IMR-90 (cell line): ENCODE data around the gene C15orf62. TPM values are rescaled to one million over a fixed set of nuclear protein-coding genes. Genes with fewer than 3 reads are reported as not detected.

ENCODE experiments used
- ATAC-seq: fragments of 200-7000 bp; cut with Tn5 transposase; 2 replicates; pipeline ENCODE4 v1.9.1; 2020; ENCODE audit warnings: low read depth, mild to moderate bottlenecking, moderate library complexity
- BruUV-seq: library from RNA; stranded (reverse); fragments of 400-500 nt; replicated peaks from 2 replicates; lab custom pipeline; 2021; lab: Mats Ljungman, UMichigan
- CTCF ChIA-PET: fragments of 300-600 bp; formaldehyde crosslinking; extraction: SDS; loops from one replicate; lab custom pipeline; 2021; ENCODE audit warnings: antibody characterized with exemption; lab: Yijun Ruan, JAX
- POLR2A ChIA-PET: fragments of 300-600 bp; sonication (Branson Sonifier 250); formaldehyde crosslinking; loops from one replicate; lab custom pipeline; 2022; ENCODE audit warnings: antibody characterized with exemption; ENCODE audit not compliant: unreplicated experiment; lab: Charles Lee
- DNase-seq: peaks from one replicate; pipeline ENCODE4 v3.0.0; 2013
- H2AFZ ChIP-seq: replicated peaks from 2 replicates; pipeline ENCODE3; 2013; ENCODE audit warnings: low read length, mild to moderate bottlenecking; ENCODE audit not compliant: poor library complexity
- H2AK5ac ChIP-seq: 2 replicates; pipeline ENCODE4 v1.6.1; 2013; ENCODE audit warnings: low read depth, low read length, inconsistent platforms
- H2AK9ac ChIP-seq: replicated peaks from 2 replicates; pipeline ENCODE3; 2013; ENCODE audit warnings: mild to moderate bottlenecking, low read depth, low read length, moderate library complexity; ENCODE audit not compliant: poor library complexity
- H2BK120ac ChIP-seq: 2 replicates; pipeline ENCODE4 v1.6.1; 2013; ENCODE audit warnings: low read depth, low read length, inconsistent platforms
- H2BK15ac ChIP-seq: 3 replicates; pipeline ENCODE4 v1.6.1; 2013; ENCODE audit warnings: low read depth, low read length, inconsistent platforms
- H2BK20ac ChIP-seq: 2 replicates; pipeline ENCODE4 v1.6.1; 2013; ENCODE audit warnings: low read depth, mild to moderate bottlenecking, inconsistent platforms, low read length, moderate library complexity
- H2BK5ac ChIP-seq: 2 replicates; pipeline ENCODE4 v1.6.1; 2013; ENCODE audit warnings: mild to moderate bottlenecking, low read depth, low read length, inconsistent platforms; ENCODE audit not compliant: poor library complexity, severe bottlenecking
- H3K14ac ChIP-seq: replicated peaks from 2 replicates; pipeline ENCODE4 v1.6.1; 2013; ENCODE audit warnings: low read depth, low read length, inconsistent platforms
- H3K18ac ChIP-seq: 2 replicates; pipeline ENCODE4 v1.6.1; 2013; ENCODE audit warnings: low read depth, low read length, control low read depth
- H3K23ac ChIP-seq: 2 replicates; pipeline ENCODE4 v1.6.1; 2013; ENCODE audit warnings: low read depth, low read length, inconsistent platforms
- H3K27ac ChIP-seq: 2 replicates; pipeline ENCODE4 v1.5.1; 2013; ENCODE audit warnings: mild to moderate bottlenecking, control low read depth, low read length; ENCODE audit not compliant: insufficient read depth
- H3K27me3 ChIP-seq: 2 replicates; pipeline ENCODE4 v1.6.1; 2013; ENCODE audit warnings: low read length; ENCODE audit not compliant: control insufficient read depth, insufficient read depth
- H3K36me3 ChIP-seq: 2 replicates; pipeline ENCODE4 v1.6.1; 2013; ENCODE audit warnings: low read length, mixed read lengths; ENCODE audit not compliant: control insufficient read depth, insufficient read depth
- H3K4ac ChIP-seq: 2 replicates; pipeline ENCODE4 v1.6.1; 2013; ENCODE audit warnings: low read depth, low read length, inconsistent platforms
- H3K4me1 ChIP-seq: 2 replicates; pipeline ENCODE4 v1.6.1; 2013; ENCODE audit warnings: low read length, mixed read lengths; ENCODE audit not compliant: control insufficient read depth, insufficient read depth
- H3K4me2 ChIP-seq: 2 replicates; pipeline ENCODE4 v1.6.1; 2013; ENCODE audit warnings: low read depth, mild to moderate bottlenecking, control low read depth, low read length, moderate library complexity
- H3K4me3 ChIP-seq: 2 replicates; pipeline ENCODE4 v1.5.1; 2013; ENCODE audit warnings: low read depth, mild to moderate bottlenecking, control low read depth, low read length, moderate library complexity; ENCODE audit not compliant: insufficient read depth
- H3K56ac ChIP-seq: 2 replicates; pipeline ENCODE4 v1.6.1; 2013; ENCODE audit warnings: low read length, inconsistent platforms; ENCODE audit not compliant: insufficient read depth; ENCODE audit errors: extremely low read depth
- H3K79me1 ChIP-seq, 2 experiments: 2 replicates each; pipeline ENCODE4 v1.6.1; 2013; ENCODE audit warnings: low read length in 2 of 2, inconsistent platforms in 1 of 2, low read depth in 1 of 2
- H3K9ac ChIP-seq: 2 replicates; pipeline ENCODE4 v1.6.1; 2013; ENCODE audit warnings: low read depth, low read length, control low read depth
- H3K9me1 ChIP-seq: 2 replicates; pipeline ENCODE4 v1.6.1; 2013; ENCODE audit warnings: low read length, inconsistent platforms; ENCODE audit not compliant: insufficient read depth
- H3K9me3 ChIP-seq: 2 replicates; pipeline ENCODE4 v1.6.1; 2013; ENCODE audit warnings: low read length; ENCODE audit not compliant: control insufficient read depth, insufficient read depth
- H4K20me1 ChIP-seq: 2 replicates; pipeline ENCODE4 v1.6.1; 2013; ENCODE audit warnings: low read length, inconsistent platforms; ENCODE audit not compliant: insufficient read depth
- H4K5ac ChIP-seq: 2 replicates; pipeline ENCODE4 v1.6.1; 2013; ENCODE audit warnings: mild to moderate bottlenecking, low read depth, low read length, control low read depth
- H4K8ac ChIP-seq, 2 experiments: 2 replicates each; pipeline ENCODE4 v1.6.1; 2013; ENCODE audit warnings: low read depth in 2 of 2, low read length in 2 of 2, control low read depth in 1 of 2, inconsistent platforms in 1 of 2
- H4K91ac ChIP-seq: 2 replicates; pipeline ENCODE4 v1.6.1; 2013; ENCODE audit warnings: low read depth, low read length, inconsistent platforms; ENCODE audit not compliant: insufficient read depth
- CEBPB ChIP-seq: IDR thresholded peaks from 2 replicates; pipeline ENCODE4 v1.6.1; 2012; ENCODE audit warnings: low read depth, low read length, improper control_type of control experiment
- CHD1 ChIP-seq: IDR thresholded peaks from 2 replicates; pipeline ENCODE4 v1.6.1; 2012; ENCODE audit warnings: low read depth, low read length, improper control_type of control experiment
- FOS ChIP-seq: fragments of 150-350 bp; IDR thresholded peaks from 2 replicates; pipeline ENCODE4 v1.6.1; 2016; ENCODE audit warnings: low read depth, low read length
- MXI1 ChIP-seq: IDR thresholded peaks from 2 replicates; pipeline ENCODE4 v1.6.1; 2012; ENCODE audit warnings: low read depth, mild to moderate bottlenecking, low read length, moderate library complexity, borderline replicate concordance
- NFE2L2 ChIP-seq: fragments of 150-350 bp; IDR thresholded peaks from 2 replicates; pipeline ENCODE4 v1.6.1; 2016; ENCODE audit warnings: low read depth, mild to moderate bottlenecking, low read length
- RAD21 ChIP-seq: IDR thresholded peaks from 2 replicates; pipeline ENCODE4 v1.6.1; 2012; ENCODE audit warnings: low read length, improper control_type of control experiment
- RFX5 ChIP-seq: IDR thresholded peaks from 2 replicates; pipeline ENCODE4 v1.8.0; 2012; ENCODE audit warnings: low read depth, mild to moderate bottlenecking, low read length, moderate library complexity
- WGBS, 2 experiments: methylation state at CpG; one replicate each; pipeline versions ENCODE4 v1.1.5 to v1.1.7; 2013; ENCODE audit warnings: missing lambda C conversion rate in 2 of 2; ENCODE audit not compliant: insufficient read length in 1 of 2; ENCODE audit errors: extremely low coverage in 2 of 2; 5-methylcytosine and 5-hydroxymethylcytosine counted together
- dilution Hi-C: fragments of 300-500 bp; cut with HindIII; formaldehyde crosslinking; loops from one replicate; pipeline ENCODE4 v1.14.3; 2018; ENCODE audit warnings: low sequenced_read_pairs; ENCODE audit not compliant: unreplicated experiment
- in situ Hi-C: fragments of 300-500 bp; cut with MboI; formaldehyde crosslinking; loops from 3 replicates; pipeline ENCODE4 v1.14.3; 2019; ENCODE audit warnings: low sequenced_read_pairs, inconsistent platforms, mixed read lengths
- intact Hi-C: fragments of 100-400 bp; cut with micrococcal nuclease; formaldehyde crosslinking; loops from 2 replicates; pipeline ENCODE4 v1.10.0; 2022
- polyA plus RNA-seq, 3 experiments: library from polyadenylated mRNA; depleted of rRNA; stranded (reverse); fragments of >200 nt; gene quantifications; 2 replicates each; pipeline ENCODE4 v1.2.3, GENCODE V29; 2012; ENCODE audit warnings: low replicate concordance in 1 of 3
- total RNA-seq: library from RNA; depleted of rRNA; stranded (reverse); fragments of >200 nt; gene quantifications from 2 replicates; pipeline ENCODE4 v1.2.3, GENCODE V29; 2012
- TF ChIP-seq, protein P1 (sequence below): fragments of 150-350 bp; IDR thresholded peaks from 2 replicates; pipeline ENCODE4 v1.6.1; 2017; ENCODE audit warnings: mild to moderate bottlenecking, antibody characterized with exemption, low read length, low read depth

The C15orf62 gene
- total and polyA plus RNA-seq, 2 of the 4 experiments (the other 2 are of a cell fraction): not detected

DNA sequence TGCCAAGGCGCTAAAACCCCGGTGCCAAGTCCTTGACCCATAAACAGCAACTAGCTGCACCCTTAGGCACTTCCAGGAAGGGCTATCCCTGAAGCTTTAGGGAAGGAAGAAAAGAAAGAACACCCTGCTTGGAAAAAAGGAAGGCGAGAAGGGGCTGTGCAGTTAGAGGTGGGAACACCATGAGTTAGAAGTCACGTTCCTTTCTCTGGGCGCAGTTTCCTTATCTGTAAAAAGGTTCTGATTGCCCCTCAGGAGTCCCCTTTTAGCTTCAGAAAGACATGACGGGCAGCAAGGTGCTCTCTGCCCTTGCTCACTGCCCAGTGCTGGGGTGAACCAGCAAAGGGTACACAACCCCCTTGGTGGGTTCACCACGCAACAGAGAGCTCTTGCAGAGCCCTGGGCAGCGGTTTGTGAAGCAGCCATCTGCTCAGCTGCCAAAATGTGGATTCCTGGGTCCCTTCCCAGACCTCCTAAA, 5.1 kb upstream of the C15orf62 start:
- TF ChIP-seq MXI1: no peak
- no peak for TF ChIP-seq CEBPB
- TF ChIP-seq NFE2L2: no peak
- TF ChIP-seq, protein P1, sequence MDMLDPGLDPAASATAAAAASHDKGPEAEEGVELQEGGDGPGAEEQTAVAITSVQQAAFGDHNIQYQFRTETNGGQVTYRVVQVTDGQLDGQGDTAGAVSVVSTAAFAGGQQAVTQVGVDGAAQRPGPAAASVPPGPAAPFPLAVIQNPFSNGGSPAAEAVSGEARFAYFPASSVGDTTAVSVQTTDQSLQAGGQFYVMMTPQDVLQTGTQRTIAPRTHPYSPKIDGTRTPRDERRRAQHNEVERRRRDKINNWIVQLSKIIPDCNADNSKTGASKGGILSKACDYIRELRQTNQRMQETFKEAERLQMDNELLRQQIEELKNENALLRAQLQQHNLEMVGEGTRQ: no peak
- no peak for TF ChIP-seq RFX5
- TF ChIP-seq CHD1: no peak
- TF ChIP-seq RAD21: no peak
- TF ChIP-seq FOS: no peak
- peak overlapping the region; percentile 76; the same call in 1 of the 2 replicates for H3K23ac ChIP-seq
- H3K4me1 ChIP-seq: peaks cover 24% of the 10 kb centered on the region
- no peaks in the 10 kb centered on the region; the same call in 1 of the 2 replicates for H3K27me3 ChIP-seq
- in situ Hi-C loops: no loop called here
- DNase-seq: no peak
- H3K4me3 ChIP-seq: peak overlapping the region; percentile 44; the same call in 1 of the 2 replicates
- peak overlapping the region; percentile 17 for H4K5ac ChIP-seq
- peak overlapping the region; percentile 7 for H2BK5ac ChIP-seq
- no peak overlapping the region for H4K91ac ChIP-seq
- CTCF ChIA-PET: interaction anchor here (0.6 kb wide), 1 partner anchor 336 kb away, joined by 3 read pairs; no protein-coding TSS in a partner anchor
- ATAC-seq: no peak; the same call in 1 of the 2 replicates
- POLR2A ChIA-PET: interaction anchor here (0.6 kb wide), 1 partner anchor 253 kb away, joined by 7 read pairs; no protein-coding TSS in a partner anchor
- H2BK120ac ChIP-seq: no peak overlapping the region
- peak overlapping the region; percentile 12 for H3K4ac ChIP-seq
- peaks cover 2% of the 10 kb centered on the region; the same call in 1 of the 2 replicates for H3K36me3 ChIP-seq
- H2AK5ac ChIP-seq: peak overlapping the region; percentile 30; the same call in 1 of the 2 replicates
- H2BK15ac ChIP-seq: no peak overlapping the region
- WGBS, 2 experiments: 25% methylated on average over 1 of the region's 8 CpGs; no CpG with 5 or more reads in 1 of the 2 experiments
- H4K8ac ChIP-seq: peak overlapping the region in 1 of 2 experiments; percentile 74; a peak in 1 of 4 replicates
- no peak overlapping the region for H3K14ac ChIP-seq
- peaks cover 9% of the 10 kb centered on the region; the same call in 1 of the 2 replicates for H4K20me1 ChIP-seq
- peak overlapping the region; percentile 32; the same call in 1 of the 2 replicates for H3K27ac ChIP-seq
- H3K4me2 ChIP-seq: peak overlapping the region; percentile 77
- no peaks in the 10 kb centered on the region; a peak in 1 of 4 replicates for H3K79me1 ChIP-seq
- H3K18ac ChIP-seq: no peak overlapping the region
- H3K9me1 ChIP-seq: peaks cover 17% of the 10 kb centered on the region
- no peaks in the 10 kb centered on the region for H3K9me3 ChIP-seq
- peak overlapping the region; percentile 94 for H2AFZ ChIP-seq
- dilution Hi-C loops: no loop called here
- no peak overlapping the region for H3K56ac ChIP-seq
- H2AK9ac ChIP-seq: peak overlapping the region; percentile 73
- BruUV-seq: no TSS peak
- H3K9ac ChIP-seq: no peak overlapping the region
- intact Hi-C loops: no loop called here
- H2BK20ac ChIP-seq: no peak overlapping the region
